Measurements from ENCODE around the gene COG7. TPM values are rescaled to one million over a fixed set of nuclear protein-coding genes. Genes with fewer than 3 reads are reported as not detected.

COG7 gene
- total and polyA plus RNA-seq, 2 donors (not counting 1 experiment from before 2014, with no cell fraction given) = 17.5 to 20.9 TPM

- H2AFZ ChIP-seq (ENCODE audit: low read length) = no peak overlapping the region
- no peaks in the 10 kb centered on the region for H3K36me3 ChIP-seq (ENCODE audit: control insufficient read depth, insufficient read depth, low read length)
- H3K4me2 ChIP-seq (ENCODE audit: extremely low read depth, insufficient read depth, low read length) = no peak overlapping the region
- H3K9me3 ChIP-seq (ENCODE audit: control insufficient read depth, insufficient read depth, low read depth, low read length) = no peaks in the 10 kb centered on the region
- H3K4me1 ChIP-seq (ENCODE audit: control insufficient read depth, extremely low read depth, insufficient read depth, low read length) = no peaks in the 10 kb centered on the region
- no peaks in the 10 kb centered on the region for H3K79me2 ChIP-seq (ENCODE audit: control insufficient read depth, insufficient read depth, low read length)
- H4K20me1 ChIP-seq (ENCODE audit: control insufficient read depth, extremely low read depth, insufficient read depth, low read length) = no peaks in the 10 kb centered on the region
- H3K4me3 ChIP-seq (replicated peaks in 1 of 4; ENCODE audit: control extremely low read depth in 1 of 4, insufficient read depth in 1 of 4, low read depth in 3 of 4, low read length in 4 of 4) = no peak overlapping the region
- no peak overlapping the region for H3K9ac ChIP-seq (ENCODE audit: insufficient read depth, low read length)
- H3K27me3 ChIP-seq (ENCODE audit: control insufficient read depth, insufficient read depth, low read length) = no peaks in the 10 kb centered on the region
- TF ChIP-seq EZH2 (IDR thresholded peaks at IDR 0.05; ENCODE audit: low read length, missing control alignments) (no peak), CTCF (conservative IDR thresholded peaks at IDR 0.05 in 1 of 2, IDR thresholded peaks at IDR 0.05 in 1 of 2; ENCODE audit: low read depth in 1 of 2, low read length in 2 of 2) (no peak)
- no peak overlapping the region for H3K27ac ChIP-seq (ENCODE audit: insufficient read depth, low read length)
- DNase-seq (ENCODE audit: low read depth in 2 of 2) = no peak
These were observed 99.5 kb downstream of the COG7 start for GRCh38 chr16:23353440-23353839.

- Histone ChIP-seq H3K9ac (ENCODE audit: insufficient read depth, low read length) (no peak overlapping the region), H3K4me2 (ENCODE audit: extremely low read depth, insufficient read depth, low read length) (no peak overlapping the region), H3K79me2 (ENCODE audit: control insufficient read depth, insufficient read depth, low read length) (no peaks in the 10 kb centered on the region), H3K9me3 (ENCODE audit: control insufficient read depth, insufficient read depth, low read depth, low read length) (no peaks in the 10 kb centered on the region), H3K36me3 (ENCODE audit: control insufficient read depth, insufficient read depth, low read length) (no peaks in the 10 kb centered on the region), H3K4me1 (ENCODE audit: control insufficient read depth, extremely low read depth, insufficient read depth, low read length) (no peaks in the 10 kb centered on the region), H4K20me1 (ENCODE audit: control insufficient read depth, extremely low read depth, insufficient read depth, low read length) (no peaks in the 10 kb centered on the region), H3K4me3 (replicated peaks in 1 of 4; ENCODE audit: control extremely low read depth in 1 of 4, insufficient read depth in 1 of 4, low read depth in 3 of 4, low read length in 4 of 4) (no peak overlapping the region), H2AFZ (ENCODE audit: low read length) (no peak overlapping the region), H3K27ac (ENCODE audit: insufficient read depth, low read length) (no peak overlapping the region), H3K27me3 (ENCODE audit: control insufficient read depth, insufficient read depth, low read length) (no peaks in the 10 kb centered on the region)
- no peak for DNase-seq (ENCODE audit: low read depth in 2 of 2)
- TF ChIP-seq EZH2 (IDR thresholded peaks at IDR 0.05; ENCODE audit: low read length, missing control alignments) (no peak), CTCF (conservative IDR thresholded peaks at IDR 0.05 in 1 of 2, IDR thresholded peaks at IDR 0.05 in 1 of 2; ENCODE audit: low read depth in 1 of 2, low read length in 2 of 2) (no peak)
These were observed 101.6 kb downstream of the COG7 start for GRCh38 chr16:23351360-23351759.

GRCh38 chr16:23348579-23349469 lies 104.2 kb downstream of the COG7 start:
- Histone ChIP-seq H3K27ac (ENCODE audit: insufficient read depth, low read length) (no peak overlapping the region), H3K4me1 (ENCODE audit: control insufficient read depth, extremely low read depth, insufficient read depth, low read length) (no peaks in the 10 kb centered on the region), H2AFZ (ENCODE audit: low read length) (no peak overlapping the region), H3K9ac (ENCODE audit: insufficient read depth, low read length) (no peak overlapping the region), H3K4me2 (ENCODE audit: extremely low read depth, insufficient read depth, low read length) (no peak overlapping the region), H3K79me2 (ENCODE audit: control insufficient read depth, insufficient read depth, low read length) (no peaks in the 10 kb centered on the region), H4K20me1 (ENCODE audit: control insufficient read depth, extremely low read depth, insufficient read depth, low read length) (no peaks in the 10 kb centered on the region), H3K27me3 (ENCODE audit: control insufficient read depth, insufficient read depth, low read length) (no peaks in the 10 kb centered on the region), H3K9me3 (ENCODE audit: control insufficient read depth, insufficient read depth, low read depth, low read length) (no peaks in the 10 kb centered on the region), H3K36me3 (ENCODE audit: control insufficient read depth, insufficient read depth, low read length) (no peaks in the 10 kb centered on the region), H3K4me3 (replicated peaks in 1 of 4; ENCODE audit: control extremely low read depth in 1 of 4, insufficient read depth in 1 of 4, low read depth in 3 of 4, low read length in 4 of 4) (no peak overlapping the region)
- TF ChIP-seq CTCF (conservative IDR thresholded peaks at IDR 0.05 in 1 of 2, IDR thresholded peaks at IDR 0.05 in 1 of 2; ENCODE audit: low read depth in 1 of 2, low read length in 2 of 2) (peak in 1 of 2 donors; percentile 16), EZH2 (IDR thresholded peaks at IDR 0.05; ENCODE audit: low read length, missing control alignments) (no peak)
- no peak for DNase-seq (ENCODE audit: low read depth in 2 of 2)
